Lower leg skin (tissue), 3 donors: ENCODE data around the gene COPS4.

Experiments
- CTCF ChIP-seq, 3 donors: fragments of 450-650 bp; IDR thresholded peaks; one replicate each; pipeline ENCODE4 v1.5.1; 2016; ENCODE audit warnings: antibody characterized with exemption in 3 of 3, mild to moderate bottlenecking in 3 of 3, moderate library complexity in 2 of 3
- POLR2A ChIP-seq, 2 donors: fragments of 450-650 bp; IDR thresholded peaks; one replicate each; pipeline ENCODE4 v1.6.1; 2016 to 2017; ENCODE audit warnings: antibody characterized with exemption in 2 of 2, mild to moderate bottlenecking in 1 of 2, moderate library complexity in 1 of 2

DNA sequence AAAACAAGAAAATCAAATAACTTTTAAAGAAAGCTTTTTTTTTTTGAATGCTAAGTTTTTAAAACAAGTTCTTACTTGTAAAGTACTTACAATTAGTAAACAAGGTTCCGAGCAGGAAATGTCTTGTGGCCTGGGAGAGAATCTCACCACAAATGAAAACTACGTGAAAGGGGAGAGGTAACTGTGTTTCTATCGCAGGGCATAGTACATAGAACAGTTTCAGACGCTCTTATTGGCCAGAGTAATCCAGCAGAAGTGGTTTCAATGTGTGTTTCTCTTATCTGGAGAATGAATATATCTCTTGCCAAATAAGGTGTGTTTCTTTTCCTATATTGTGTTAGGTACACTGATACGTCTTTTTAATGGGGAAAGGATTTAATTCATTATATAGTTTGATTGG is 79.6 kb downstream of the COPS4 start, which contains the start of gene PLAC8:
- TF ChIP-seq CTCF (IDR thresholded peaks at IDR 0.05) (no peak), POLR2A (IDR thresholded peaks at IDR 0.05) (no peak)
